Measurements from ENCODE around the gene ACADS. TPM values are rescaled to one million over a fixed set of nuclear protein-coding genes. Genes with fewer than 3 reads are reported as not detected.

ACADS gene
- polyA plus RNA-seq, 1 experiment = 4.0 TPM

DNA sequence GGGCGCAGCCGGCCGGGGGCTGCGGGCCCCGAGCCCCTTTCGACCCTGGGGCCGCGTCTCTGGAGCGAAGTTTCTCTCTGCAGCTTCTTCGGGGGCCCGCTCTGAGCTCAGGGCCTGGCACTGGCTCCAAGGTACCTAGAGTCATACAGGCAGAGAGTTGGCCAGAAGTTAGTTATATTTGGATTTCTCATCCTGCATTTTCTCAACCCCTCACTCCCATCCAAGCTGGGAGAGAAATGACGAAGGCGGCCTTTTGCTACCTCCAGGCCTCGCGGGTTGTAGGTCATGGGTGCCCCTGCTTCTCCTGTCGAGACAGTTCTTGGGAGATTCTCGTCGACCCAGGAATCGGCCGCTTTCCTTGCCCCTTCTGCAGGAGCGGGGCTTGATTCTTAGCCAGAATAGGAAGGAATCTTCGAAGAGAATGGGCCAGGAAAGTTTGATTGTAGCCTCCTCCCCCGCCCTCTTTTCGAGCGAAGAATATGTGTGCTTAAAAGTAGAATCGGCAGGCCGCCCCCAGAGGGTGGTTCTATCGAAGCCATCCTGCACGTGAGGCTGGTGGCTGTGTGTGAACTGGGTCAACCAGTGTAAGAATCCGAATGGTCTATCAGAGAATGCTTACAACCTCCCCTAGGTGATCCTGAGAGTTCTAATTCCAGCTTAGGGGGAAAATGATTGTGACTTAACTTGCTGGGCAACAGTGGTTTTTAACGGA, 37.9 kb upstream of the ACADS start:
- ChIA-PET CTCF (interaction anchor here (0.6 to 3.6 kb wide), 4 partner anchors 40 to 284 kb away, joined by 3 to 26 read pairs (median 5); no protein-coding TSS in a partner anchor), POLR2A (interaction anchor here (1.0 to 2.1 kb wide), 4 partner anchors 23 to 106 kb away, joined by 3 to 6 read pairs (median 4); partner anchors contain the start of genes ACADS, POP5 and UNC119B)
- H3K4me3 ChIP-seq (ENCODE audit: low read depth, low read length) = peak overlapping the region; percentile 91
- H3K27ac ChIP-seq (ENCODE audit: low read depth, low read length) = peak overlapping the region; percentile 21
- no peak for DNase-seq (ENCODE audit: low read depth, low spot score)
- H3K9me3 ChIP-seq (ENCODE audit: control insufficient read depth, insufficient read depth, low read length) = no peaks in the 10 kb centered on the region; the same call in 1 of the 2 replicates
- H3K27me3 ChIP-seq (ENCODE audit: control insufficient read depth, insufficient read depth, low read length) = no peaks in the 10 kb centered on the region
- TF ChIP-seq, protein P1, sequence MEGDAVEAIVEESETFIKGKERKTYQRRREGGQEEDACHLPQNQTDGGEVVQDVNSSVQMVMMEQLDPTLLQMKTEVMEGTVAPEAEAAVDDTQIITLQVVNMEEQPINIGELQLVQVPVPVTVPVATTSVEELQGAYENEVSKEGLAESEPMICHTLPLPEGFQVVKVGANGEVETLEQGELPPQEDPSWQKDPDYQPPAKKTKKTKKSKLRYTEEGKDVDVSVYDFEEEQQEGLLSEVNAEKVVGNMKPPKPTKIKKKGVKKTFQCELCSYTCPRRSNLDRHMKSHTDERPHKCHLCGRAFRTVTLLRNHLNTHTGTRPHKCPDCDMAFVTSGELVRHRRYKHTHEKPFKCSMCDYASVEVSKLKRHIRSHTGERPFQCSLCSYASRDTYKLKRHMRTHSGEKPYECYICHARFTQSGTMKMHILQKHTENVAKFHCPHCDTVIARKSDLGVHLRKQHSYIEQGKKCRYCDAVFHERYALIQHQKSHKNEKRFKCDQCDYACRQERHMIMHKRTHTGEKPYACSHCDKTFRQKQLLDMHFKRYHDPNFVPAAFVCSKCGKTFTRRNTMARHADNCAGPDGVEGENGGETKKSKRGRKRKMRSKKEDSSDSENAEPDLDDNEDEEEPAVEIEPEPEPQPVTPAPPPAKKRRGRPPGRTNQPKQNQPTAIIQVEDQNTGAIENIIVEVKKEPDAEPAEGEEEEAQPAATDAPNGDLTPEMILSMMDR (IDR thresholded peaks at IDR 0.05; ENCODE audit: low read depth, low read length) = no peak

DNA sequence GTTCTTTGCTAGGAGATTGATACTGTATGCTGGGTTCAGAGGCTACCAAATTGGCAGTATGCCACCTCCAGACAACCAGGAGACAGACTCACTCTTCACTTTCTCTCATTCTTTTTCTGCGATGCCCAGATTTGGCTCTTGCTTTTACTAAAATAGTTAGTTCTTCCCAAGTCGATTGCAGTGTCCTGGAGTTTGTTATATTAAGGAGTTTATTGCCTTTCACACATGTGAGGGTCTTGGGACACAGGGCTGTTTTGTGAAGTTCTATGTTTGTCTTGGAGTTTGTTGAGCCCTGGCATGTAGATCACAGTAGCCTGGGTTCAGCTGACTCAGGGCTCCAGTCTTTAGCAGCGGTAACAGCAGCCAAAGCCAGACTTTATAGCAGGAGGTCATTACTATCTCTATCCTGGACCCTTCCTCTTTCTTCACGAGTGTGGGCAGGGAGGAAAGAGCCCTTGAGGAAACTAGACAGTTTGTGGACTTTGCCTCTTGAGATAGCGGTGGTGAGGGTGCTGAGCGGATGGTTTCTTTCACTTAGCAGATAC, 37.0 kb upstream of the ACADS start:
- Histone ChIP-seq H3K9me3 (ENCODE audit: control insufficient read depth, insufficient read depth, low read length) (no peaks in the 10 kb centered on the region; the same call in 1 of the 2 replicates), H3K27ac (ENCODE audit: low read depth, low read length) (no peak overlapping the region), H3K4me3 (ENCODE audit: low read depth, low read length) (peak overlapping the region; percentile 91), H3K27me3 (ENCODE audit: control insufficient read depth, insufficient read depth, low read length) (no peaks in the 10 kb centered on the region)
- CTCF ChIA-PET = interaction anchor here (1.1 to 3.6 kb wide), 3 partner anchors 41 to 283 kb away, joined by 5 to 26 read pairs (median 6); no protein-coding TSS in a partner anchor
- DNase-seq (ENCODE audit: low read depth, low spot score) = no peak
- POLR2A ChIA-PET = interaction anchor here (1.0 to 2.1 kb wide), 3 partner anchors 22 to 40 kb away, joined by 3 to 6 read pairs (median 4); partner anchors contain the start of genes ACADS and UNC119B
- TF ChIP-seq, protein P1 (IDR thresholded peaks at IDR 0.05; ENCODE audit: low read depth, low read length) = no peak

DNA sequence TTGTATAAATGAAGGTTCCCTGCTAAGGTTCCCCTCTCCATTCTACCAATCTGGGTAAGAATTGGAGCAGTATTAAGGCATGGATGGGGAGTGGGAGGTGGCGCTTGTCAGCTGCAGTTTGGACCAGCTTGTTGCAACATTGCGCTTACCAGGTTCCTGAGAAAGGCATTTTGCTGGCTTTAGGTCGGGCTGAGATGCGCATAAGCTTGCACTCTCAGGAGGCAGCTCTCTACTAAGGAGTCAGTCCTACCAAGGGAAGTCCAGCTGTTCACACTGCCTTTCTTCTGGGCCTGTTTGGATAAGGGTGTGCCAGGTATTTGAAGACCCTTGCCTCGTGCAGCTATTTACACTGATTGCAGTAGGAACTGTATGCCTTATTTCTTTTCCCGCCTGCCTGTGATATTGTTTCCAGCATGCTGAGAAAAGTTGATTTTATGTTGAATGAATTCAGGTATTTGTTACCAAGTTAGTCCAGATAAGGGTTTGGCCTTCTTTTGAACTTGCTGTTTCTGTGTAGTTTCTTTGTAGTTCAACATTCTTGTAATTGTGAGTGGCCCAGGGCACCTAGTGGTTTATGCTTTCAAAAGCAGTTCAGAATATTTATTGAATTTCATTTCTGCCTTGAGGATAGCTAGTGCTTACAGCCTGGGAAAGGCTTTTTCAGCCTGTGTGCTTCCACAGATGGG, 36.1 kb upstream of the ACADS start:
- H3K9me3 ChIP-seq (ENCODE audit: control insufficient read depth, insufficient read depth, low read length) = no peaks in the 10 kb centered on the region; the same call in 1 of the 2 replicates
- DNase-seq (ENCODE audit: low read depth, low spot score) = no peak
- ChIA-PET POLR2A (no interaction called here), CTCF (interaction anchor here (1.5 kb wide), 1 partner anchor 43 kb away, joined by 6 read pairs; no protein-coding TSS in a partner anchor)
- TF ChIP-seq, protein P1 (IDR thresholded peaks at IDR 0.05; ENCODE audit: low read depth, low read length) = no peak
- H3K27me3 ChIP-seq (ENCODE audit: control insufficient read depth, insufficient read depth, low read length) = no peaks in the 10 kb centered on the region
- H3K27ac ChIP-seq (ENCODE audit: low read depth, low read length) = no peak overlapping the region
- peak overlapping the region; percentile 91 for H3K4me3 ChIP-seq (ENCODE audit: low read depth, low read length)

DNA sequence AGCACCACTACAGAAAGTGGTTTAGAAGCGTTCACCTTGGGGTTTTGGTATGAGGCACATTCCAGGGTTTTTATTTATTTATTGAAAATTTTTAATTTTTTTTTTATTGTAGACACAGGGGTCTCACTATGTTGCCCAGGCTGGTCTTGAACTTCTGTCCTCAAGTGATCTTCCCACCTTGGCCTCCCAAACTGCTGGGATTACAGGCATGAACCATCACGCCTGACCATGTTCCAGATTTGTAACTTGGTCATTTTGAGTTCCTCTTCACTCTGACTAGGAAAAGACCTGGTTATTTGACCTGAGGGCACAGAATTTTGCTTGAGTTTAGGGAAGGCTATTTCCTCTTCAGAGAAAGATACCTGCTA, 35.6 kb upstream of the ACADS start:
- ChIA-PET POLR2A (no interaction called here), CTCF (interaction anchor here (1.5 kb wide), 1 partner anchor 43 kb away, joined by 6 read pairs; no protein-coding TSS in a partner anchor)
- TF ChIP-seq, protein P1 (IDR thresholded peaks at IDR 0.05; ENCODE audit: low read depth, low read length) = no peak

More for the DNA sequence above, 35.6 kb upstream of the ACADS start:
- Histone ChIP-seq H3K9me3 (ENCODE audit: control insufficient read depth, insufficient read depth, low read length) (no peaks in the 10 kb centered on the region; the same call in 1 of the 2 replicates), H3K4me3 (ENCODE audit: low read depth, low read length) (no peak overlapping the region), H3K27ac (ENCODE audit: low read depth, low read length) (no peak overlapping the region), H3K27me3 (ENCODE audit: control insufficient read depth, insufficient read depth, low read length) (no peaks in the 10 kb centered on the region)
- DNase-seq (ENCODE audit: low read depth, low spot score) = no peak
